Kidney epithelial cell (primary cell): ENCODE data around the gene IPO5. TPM values are rescaled to one million over a fixed set of nuclear protein-coding genes. Genes with fewer than 3 reads are reported as not detected.

Experiments
- DNase-seq: peaks from one replicate; pipeline ENCODE4 v3.0.0-alpha.2; 2010; ENCODE audit warnings: low read depth
- H3K27me3 ChIP-seq: 2 replicates; pipeline ENCODE4 v1.6.0; 2011; ENCODE audit warnings: low read length; ENCODE audit not compliant: control insufficient read depth, insufficient read depth
- H3K36me3 ChIP-seq: 2 replicates; pipeline ENCODE4 v1.5.1; 2011; ENCODE audit warnings: low read length; ENCODE audit not compliant: control insufficient read depth, insufficient read depth
- H3K4me3 ChIP-seq: 2 replicates; pipeline ENCODE4 v1.5.1; 2011; ENCODE audit warnings: low read depth, mild to moderate bottlenecking, control low read depth, low read length
- CTCF ChIP-seq: IDR thresholded peaks from 2 replicates; pipeline ENCODE4 v1.5.1; 2011; ENCODE audit warnings: mild to moderate bottlenecking, moderate library complexity, low read length, control low read depth, inconsistent platforms; ENCODE audit not compliant: insufficient read depth, poor library complexity, severe bottlenecking
- total RNA-seq: library from RNA; depleted of rRNA; stranded (reverse); fragments of >200 nt; gene quantifications from 2 replicates; pipeline ENCODE4 v1.2.3, GENCODE V29; 2015

IPO5 gene
- total RNA-seq, 1 donor from 2014 or later = 144 TPM

GRCh38 chr13:97974773-97975172 is 21.3 kb downstream of the IPO5 start:
- TF ChIP-seq CTCF = no peak
- DNase-seq = no peak

GRCh38 chr13:97975280-97975847 is 21.9 kb downstream of the IPO5 start:
- no peak for DNase-seq
- TF ChIP-seq CTCF = no peak
- peak overlapping the region; percentile 71 for H3K4me3 ChIP-seq
- H3K36me3 ChIP-seq = no peaks in the 10 kb centered on the region
- no peaks in the 10 kb centered on the region for H3K27me3 ChIP-seq

More at GRCh38 chr13:97974773-97975172, 21.3 kb downstream of the IPO5 start:
- Histone ChIP-seq H3K4me3 (no peak overlapping the region), H3K36me3 (no peaks in the 10 kb centered on the region), H3K27me3 (no peaks in the 10 kb centered on the region)

- H3K27me3 ChIP-seq = no peaks in the 10 kb centered on the region
- no peaks in the 10 kb centered on the region for H3K36me3 ChIP-seq
- no peak for TF ChIP-seq CTCF
- H3K4me3 ChIP-seq = peak overlapping the region; percentile 71
- no peak for DNase-seq
These were observed 22.6 kb downstream of the IPO5 start for GRCh38 chr13:97975848-97976609.

- DNase-seq = no peak
- TF ChIP-seq CTCF = no peak
- no peaks in the 10 kb centered on the region for H3K27me3 ChIP-seq
These were observed 23.4 kb downstream of the IPO5 start for GRCh38 chr13:97976610-97977521.

GRCh38 chr13:97977982-97978381 is 24.5 kb downstream of the IPO5 start:
- TF ChIP-seq CTCF = no peak
- Histone ChIP-seq H3K27me3 (no peaks in the 10 kb centered on the region), H3K36me3 (no peaks in the 10 kb centered on the region), H3K4me3 (peak overlapping the region; percentile 71)
- DNase-seq = no peak

More at GRCh38 chr13:97976610-97977521, 23.4 kb downstream of the IPO5 start:
- Histone ChIP-seq H3K36me3 (no peaks in the 10 kb centered on the region), H3K4me3 (peak overlapping the region; percentile 71)
